Posterior cingulate gyrus (tissue), 11 donors: ENCODE results near the gene DDX56.

Experiments used
- DNase-seq, 10 donors: peaks; one replicate each; pipeline versions ENCODE4 v3.0.0 to v3.0.0-alpha.2; 2020 to 2021; ENCODE audit warnings: mixed read lengths in 3 of 10
- intact Hi-C: fragments of 100-400 bp; cut with DNase I; formaldehyde crosslinking; loops from one replicate; pipeline ENCODE4 v1.15.1; 2023

DDX56 gene

GRCh38 chr7:44517175-44517574 lies 56.5 kb downstream of the DDX56 start:
- peak in 1 of 10 donors; percentile 43 for DNase-seq
- intact Hi-C loops = no loop called here
